H9 (cell line): Measurements from ENCODE around the gene MCF2L. TPM values are rescaled to one million over a fixed set of nuclear protein-coding genes. Genes with fewer than 3 reads are reported as not detected.

Experiments used
- DNase-seq: peaks from one replicate; pipeline ENCODE4 v3.0.0-alpha.2; 2017
- H2AFZ ChIP-seq: one replicate; pipeline ENCODE4 v1.6.1; 2013; ENCODE audit warnings: mild to moderate bottlenecking, low read length, control low read depth, moderate library complexity
- H2AK5ac ChIP-seq: 2 replicates; pipeline ENCODE4 v1.6.1; 2013; ENCODE audit warnings: low read length, control low read depth, mixed read lengths; ENCODE audit not compliant: insufficient read length
- H2BK120ac ChIP-seq: one replicate; pipeline ENCODE4 v1.6.1; 2013; ENCODE audit warnings: low read depth, mild to moderate bottlenecking, low read length, control low read depth, inconsistent platforms; ENCODE audit not compliant: poor library complexity, severe bottlenecking
- H2BK12ac ChIP-seq: 2 replicates; pipeline ENCODE4 v1.6.1; 2013; ENCODE audit warnings: low read length, control low read depth, mixed read lengths, low read depth; ENCODE audit not compliant: insufficient read length
- H2BK15ac ChIP-seq: 2 replicates; pipeline ENCODE4 v1.6.1; 2013; ENCODE audit warnings: low read depth, low read length, control low read depth
- H2BK20ac ChIP-seq: one replicate; pipeline ENCODE4 v1.6.1; 2013; ENCODE audit warnings: low read depth, mild to moderate bottlenecking, low read length, control low read depth, inconsistent platforms; ENCODE audit not compliant: poor library complexity, severe bottlenecking
- H2BK5ac ChIP-seq: 2 replicates; pipeline ENCODE4 v1.6.1; 2013; ENCODE audit warnings: low read length, control low read depth, mixed read lengths; ENCODE audit not compliant: insufficient read length
- H3K14ac ChIP-seq: 2 replicates; pipeline ENCODE4 v1.6.1; 2013; ENCODE audit warnings: low read length, control low read depth; ENCODE audit not compliant: insufficient read depth
- H3K18ac ChIP-seq: 2 replicates; pipeline ENCODE4 v1.6.1; 2013; ENCODE audit warnings: low read depth, mild to moderate bottlenecking, mixed read lengths, low read length, control low read depth; ENCODE audit not compliant: insufficient read length
- H3K23ac ChIP-seq: 2 replicates; pipeline ENCODE4 v1.6.1; 2013; ENCODE audit warnings: low read length, control low read depth, mixed read lengths, low read depth; ENCODE audit not compliant: insufficient read length
- H3K23me2 ChIP-seq: 2 replicates; pipeline ENCODE4 v1.6.1; 2013; ENCODE audit warnings: low read depth, mild to moderate bottlenecking, mixed read lengths, low read length, control low read depth; ENCODE audit not compliant: insufficient read length, poor library complexity, severe bottlenecking
- H3K27ac ChIP-seq: 2 replicates; pipeline ENCODE4 v1.5.1; 2013; ENCODE audit warnings: low read length, control low read depth, mixed read lengths, low read depth; ENCODE audit not compliant: insufficient read length
- H3K27me3 ChIP-seq: 2 replicates; pipeline ENCODE4 v1.6.1; 2013; ENCODE audit warnings: low read length, control low read depth, inconsistent platforms; ENCODE audit not compliant: insufficient read depth
- H3K4ac ChIP-seq: 2 replicates; pipeline ENCODE4 v1.6.1; 2013; ENCODE audit warnings: low read depth, mild to moderate bottlenecking, control low read depth, inconsistent platforms, low read length, moderate library complexity
- H3K4me1 ChIP-seq: 2 replicates; pipeline ENCODE4 v1.6.1; 2013; ENCODE audit warnings: low read length, control low read depth, inconsistent platforms; ENCODE audit not compliant: insufficient read depth
- H3K4me2 ChIP-seq: 2 replicates; pipeline ENCODE4 v1.6.1; 2013; ENCODE audit warnings: low read length, control low read depth, mixed read lengths; ENCODE audit not compliant: insufficient read length, insufficient read depth
- H3K56ac ChIP-seq: 2 replicates; pipeline ENCODE4 v1.6.1; 2013; ENCODE audit warnings: low read depth, mild to moderate bottlenecking, mixed read lengths, low read length, control low read depth; ENCODE audit not compliant: insufficient read length
- H3K79me1 ChIP-seq: 2 replicates; pipeline ENCODE4 v1.6.1; 2013; ENCODE audit warnings: low read depth, mild to moderate bottlenecking, moderate library complexity, low read length, control low read depth, inconsistent platforms; ENCODE audit not compliant: insufficient read depth, poor library complexity, severe bottlenecking
- H3K79me2 ChIP-seq: 2 replicates; pipeline ENCODE4 v1.6.1; 2013; ENCODE audit warnings: low read length, control low read depth, inconsistent platforms; ENCODE audit not compliant: insufficient read depth
- H3K9ac ChIP-seq: 2 replicates; pipeline ENCODE4 v1.6.1; 2013; ENCODE audit warnings: low read length, control low read depth, mixed read lengths; ENCODE audit not compliant: insufficient read length; ENCODE audit errors: extremely low read depth
- H3K9me3 ChIP-seq: one replicate; pipeline ENCODE4 v1.6.1; 2013; ENCODE audit warnings: low read depth, low read length, inconsistent platforms; ENCODE audit not compliant: control insufficient read depth
- H3T11ph ChIP-seq: one replicate; pipeline ENCODE4 v1.6.1; 2013; ENCODE audit warnings: mild to moderate bottlenecking, low read length, control low read depth, inconsistent platforms
- H4K20me1 ChIP-seq: one replicate; pipeline ENCODE4 v1.6.1; 2013; ENCODE audit not compliant: control insufficient read depth, insufficient read length, insufficient read depth
- H4K5ac ChIP-seq: 2 replicates; pipeline ENCODE4 v1.6.1; 2013; ENCODE audit warnings: low read depth, mild to moderate bottlenecking, mixed read lengths, low read length, control low read depth; ENCODE audit not compliant: insufficient read length
- H4K8ac ChIP-seq: replicated peaks from 2 replicates; pipeline ENCODE4 v1.6.1; 2013; ENCODE audit warnings: low read length, control low read depth, mixed read lengths, low read depth; ENCODE audit not compliant: insufficient read length
- H4K91ac ChIP-seq: 2 replicates; pipeline ENCODE4 v1.6.1; 2013; ENCODE audit warnings: low read depth, mild to moderate bottlenecking, moderate library complexity, mixed read lengths, low read length, control low read depth; ENCODE audit not compliant: insufficient read length
- H3K27ac Mint-ChIP-seq, 3 experiments: 2 replicates in 2 of 3; 3 replicates in 1 of 3; pipeline ENCODE4 v1.8.0; 2020 to 2021; ENCODE audit warnings: mixed read lengths in 3 of 3, mild to moderate bottlenecking in 1 of 3, moderate library complexity in 1 of 3
- H3K27me3 Mint-ChIP-seq: 2 replicates; pipeline ENCODE4 v1.8.0; 2021; ENCODE audit warnings: low read depth, mild to moderate bottlenecking, moderate library complexity, mixed read lengths
- H3K36me3 Mint-ChIP-seq, 3 experiments: 2 replicates in 2 of 3; 3 replicates in 1 of 3; pipeline ENCODE4 v1.8.0; 2020 to 2021; ENCODE audit warnings: low read depth in 3 of 3, mixed read lengths in 3 of 3; ENCODE audit not compliant: insufficient read depth in 1 of 3
- H3K4me1 Mint-ChIP-seq, 2 experiments: 2 replicates each; pipeline ENCODE4 v1.8.0; 2020; ENCODE audit warnings: mixed read lengths in 2 of 2
- H3K4me3 Mint-ChIP-seq, 2 experiments: 2 replicates in 1 of 2; 3 replicates in 1 of 2; pipeline ENCODE4 v1.8.0; 2020 to 2021; ENCODE audit warnings: mild to moderate bottlenecking in 2 of 2, mixed read lengths in 2 of 2, moderate library complexity in 1 of 2
- H3K9me3 Mint-ChIP-seq, 2 experiments: 2 replicates in 1 of 2; 3 replicates in 1 of 2; pipeline ENCODE4 v1.8.0; 2020; ENCODE audit warnings: mild to moderate bottlenecking in 2 of 2, mixed read lengths in 2 of 2, moderate library complexity in 1 of 2
- WGBS: extraction: QIAGEN DNeasy Blood & Tissue Kit; methylation state at CpG from one replicate; pipeline ENCODE4 v1.1.7; 2013; ENCODE audit warnings: missing lambda C conversion rate, low lambda C conversion rate, mixed read lengths; ENCODE audit not compliant: insufficient read length; ENCODE audit errors: extremely low coverage; 5-methylcytosine and 5-hydroxymethylcytosine counted together
- total RNA-seq: library from RNA; stranded (reverse); gene quantifications from 2 replicates; pipeline ENCODE4 v1.2.1, GENCODE V29; 2021
- TF ChIP-seq, protein P1 (sequence below): fragments of 200-600 bp; sonication (generic); conservative IDR thresholded peaks from 3 replicates; pipeline ENCODE4 v1.8.0; 2021; ENCODE audit warnings: antibody characterized with exemption, mild to moderate bottlenecking

The MCF2L gene
- total RNA-seq, 1 experiment from 2014 or later, result 18.5 TPM

DNA sequence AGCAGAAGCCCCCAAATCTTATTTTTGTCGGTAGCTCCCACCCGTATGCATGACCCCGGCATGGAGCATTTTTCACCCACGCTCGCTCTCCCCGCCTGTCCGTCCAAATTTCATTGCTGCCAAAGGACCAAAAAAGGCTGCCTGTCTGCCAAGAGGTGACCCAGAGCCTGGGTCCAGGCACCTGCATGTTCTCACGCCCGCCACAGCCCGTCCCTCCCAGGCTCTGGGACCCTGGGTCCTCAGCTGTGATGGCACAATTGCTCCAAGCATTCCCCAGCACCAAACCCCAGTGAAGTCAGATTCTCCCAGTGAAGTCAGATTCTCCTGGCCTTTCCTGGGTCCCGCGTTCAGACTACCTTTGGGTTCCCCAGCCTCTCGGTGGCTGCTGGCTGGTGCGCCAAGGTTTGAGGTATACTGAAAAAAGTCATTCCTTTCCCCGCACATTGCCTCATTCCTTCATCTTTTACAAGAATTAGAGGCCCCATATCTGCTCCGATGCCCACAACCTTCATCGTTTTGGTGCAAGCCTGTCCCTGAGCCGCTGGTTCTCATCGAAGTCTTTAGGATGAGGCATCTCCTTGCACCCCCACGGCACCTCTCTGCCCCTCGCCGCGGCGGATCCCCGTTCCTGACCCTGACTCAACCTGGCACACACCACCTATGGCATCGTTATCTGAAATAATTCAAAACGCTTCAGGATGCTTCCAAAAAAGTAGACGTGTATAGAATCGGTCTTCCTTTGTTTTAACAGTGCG is 77.3 kb downstream of the MCF2L start:
- Mint-ChIP-seq H3K9me3 (no peaks in the 10 kb centered on the region; a peak in 1 of 5 replicates), H3K4me1 (peaks cover 0 to 8% of the 10 kb centered on the region in 2 experiments; a peak in 3 of 4 replicates), H3K36me3 (no peaks in the 10 kb centered on the region), H3K4me3 (no peak overlapping the region), H3K27ac (no peak overlapping the region; a peak in 2 of 7 replicates), H3K27me3 (no peaks in the 10 kb centered on the region; the same call in 1 of the 2 replicates)
- Histone ChIP-seq H2BK12ac (no peak overlapping the region), H3K14ac (no peak overlapping the region), H3K56ac (no peak overlapping the region), H3K79me1 (no peaks in the 10 kb centered on the region), H3K4me2 (no peak overlapping the region), H2AK5ac (no peak overlapping the region), H3K9ac (no peak overlapping the region), H3K9me3 (no peaks in the 10 kb centered on the region), H3K23me2 (no peaks in the 10 kb centered on the region), H3K18ac (no peak overlapping the region), H3K79me2 (no peaks in the 10 kb centered on the region), H3K27ac (no peak overlapping the region), H3K4ac (no peak overlapping the region), H4K91ac (no peak overlapping the region), H2BK15ac (no peak overlapping the region), H2AFZ (no peak overlapping the region), H3K23ac (no peak overlapping the region), H4K5ac (no peak overlapping the region), H3K4me1 (no peaks in the 10 kb centered on the region), H2BK20ac (no peak overlapping the region), H2BK120ac (no peak overlapping the region), H2BK5ac (no peak overlapping the region), H4K20me1 (no peaks in the 10 kb centered on the region), H3K27me3 (no peaks in the 10 kb centered on the region), H4K8ac (no peak overlapping the region), H3T11ph (no peak overlapping the region)
- no peak for DNase-seq
- no CpG with 5 or more reads among the region's 30 CpGs for WGBS
- TF ChIP-seq, protein P1, sequence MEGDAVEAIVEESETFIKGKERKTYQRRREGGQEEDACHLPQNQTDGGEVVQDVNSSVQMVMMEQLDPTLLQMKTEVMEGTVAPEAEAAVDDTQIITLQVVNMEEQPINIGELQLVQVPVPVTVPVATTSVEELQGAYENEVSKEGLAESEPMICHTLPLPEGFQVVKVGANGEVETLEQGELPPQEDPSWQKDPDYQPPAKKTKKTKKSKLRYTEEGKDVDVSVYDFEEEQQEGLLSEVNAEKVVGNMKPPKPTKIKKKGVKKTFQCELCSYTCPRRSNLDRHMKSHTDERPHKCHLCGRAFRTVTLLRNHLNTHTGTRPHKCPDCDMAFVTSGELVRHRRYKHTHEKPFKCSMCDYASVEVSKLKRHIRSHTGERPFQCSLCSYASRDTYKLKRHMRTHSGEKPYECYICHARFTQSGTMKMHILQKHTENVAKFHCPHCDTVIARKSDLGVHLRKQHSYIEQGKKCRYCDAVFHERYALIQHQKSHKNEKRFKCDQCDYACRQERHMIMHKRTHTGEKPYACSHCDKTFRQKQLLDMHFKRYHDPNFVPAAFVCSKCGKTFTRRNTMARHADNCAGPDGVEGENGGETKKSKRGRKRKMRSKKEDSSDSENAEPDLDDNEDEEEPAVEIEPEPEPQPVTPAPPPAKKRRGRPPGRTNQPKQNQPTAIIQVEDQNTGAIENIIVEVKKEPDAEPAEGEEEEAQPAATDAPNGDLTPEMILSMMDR, result no peak
